SK-N-SH (cell line): Measurements from ENCODE around the gene IRF2. TPM values are rescaled to one million over a fixed set of nuclear protein-coding genes. Genes with fewer than 3 reads are reported as not detected.

ENCODE experiments used
- CTCF ChIA-PET: fragments of 300-600, 350-600 bp; formaldehyde crosslinking; extraction: SDS; loops from one replicate; lab custom pipeline; 2021; lab: Yijun Ruan, JAX
- POLR2A ChIA-PET: fragments of 350-600 bp; sonication (Branson Sonifier 250); formaldehyde crosslinking; extraction: SDS; loops from one replicate; lab custom pipeline; 2020; ENCODE audit warnings: antibody characterized with exemption, inconsistent platforms; lab: Yijun Ruan, JAX
- DNase-seq: peaks from one replicate; pipeline ENCODE4 v3.0.0; 2012
- H2AFZ ChIP-seq: fragments of 200-600 bp; sonication (generic); 2 replicates; pipeline ENCODE4 v1.8.1; 2016; ENCODE audit warnings: antibody characterized with exemption, mild to moderate bottlenecking, low read depth
- H3F3A ChIP-seq: fragments of 200-600 bp; sonication (generic); replicated peaks from 2 replicates; pipeline ENCODE3; 2016; ENCODE audit warnings: antibody characterized with exemption, mild to moderate bottlenecking; ENCODE audit not compliant: insufficient read depth
- H3K27ac ChIP-seq, 2 experiments: fragments of 200-500 bp in 1 of 2; fragments of 200-600 bp in 1 of 2; sonication (Bioruptor generic) in 1 of 2; sonication (generic), shearing (Covaris generic) in 1 of 2; 2 replicates each; pipeline versions ENCODE4 v1.5.1 to v1.6.1; 2014 to 2016; ENCODE audit warnings: low read depth in 2 of 2, inconsistent platforms in 1 of 2, low read length in 1 of 2, mild to moderate bottlenecking in 1 of 2, mixed read lengths in 1 of 2
- H3K27me3 ChIP-seq: fragments of 200-600 bp; sonication (generic), shearing (Covaris generic); 2 replicates; pipeline ENCODE4 v1.6.1; 2016; ENCODE audit warnings: mixed run types; ENCODE audit not compliant: insufficient read depth
- H3K36me3 ChIP-seq, 2 experiments: fragments of 200-500 bp in 1 of 2; fragments of 200-600 bp in 1 of 2; sonication (Bioruptor generic) in 1 of 2; sonication (generic) in 1 of 2; replicated peaks in 1 of 2; 2 replicates each; pipeline versions ENCODE3 to v1.5.1; 2014 to 2016; ENCODE audit warnings: low read length in 1 of 2, mild to moderate bottlenecking in 1 of 2; ENCODE audit not compliant: insufficient read depth in 2 of 2, control insufficient read depth in 1 of 2
- H3K4me1 ChIP-seq, 2 experiments: fragments of 200-500 bp in 1 of 2; fragments of 200-600 bp in 1 of 2; sonication (Bioruptor generic) in 1 of 2; sonication (generic), shearing (Covaris generic) in 1 of 2; 2 replicates each; pipeline versions ENCODE4 v1.5.1 to v1.6.1; 2014 to 2016; ENCODE audit warnings: low read depth in 1 of 2, low read length in 1 of 2, mixed run types in 1 of 2; ENCODE audit not compliant: insufficient read depth in 2 of 2, control insufficient read depth in 1 of 2
- H3K4me2 ChIP-seq: fragments of 200-600 bp; sonication (generic), shearing (Covaris generic); 2 replicates; pipeline ENCODE4 v1.6.1; 2017; ENCODE audit warnings: mixed run types
- H3K4me3 ChIP-seq, 2 experiments: fragments of 200-500 bp in 1 of 2; fragments of 200-600 bp in 1 of 2; sonication (Bioruptor generic) in 1 of 2; sonication (generic), shearing (Covaris generic) in 1 of 2; 2 replicates each; pipeline versions ENCODE4 v1.5.1 to v1.8.1; 2014 to 2016; ENCODE audit warnings: low read depth in 2 of 2, inconsistent platforms in 1 of 2, low read length in 1 of 2, mild to moderate bottlenecking in 1 of 2, mixed read lengths in 1 of 2, moderate library complexity in 1 of 2
- H3K79me2 ChIP-seq: fragments of 200-600 bp; sonication (generic); 2 replicates; pipeline ENCODE4 v1.8.1; 2017; ENCODE audit warnings: mild to moderate bottlenecking; ENCODE audit not compliant: insufficient read depth
- H3K9ac ChIP-seq: fragments of 200-600 bp; sonication (generic); 2 replicates; pipeline ENCODE4 v1.6.1; 2017; ENCODE audit warnings: mixed run types
- H3K9me2 ChIP-seq: fragments of 200-600 bp; sonication (generic); 2 replicates; pipeline ENCODE4 v1.6.1; 2017; ENCODE audit warnings: mixed run types
- H3K9me3 ChIP-seq: fragments of 200-600 bp; sonication (generic); 2 replicates; pipeline ENCODE4 v1.6.1; 2017; ENCODE audit warnings: mixed run types, mild to moderate bottlenecking, moderate library complexity
- H4K20me1 ChIP-seq: fragments of 200-600 bp; sonication (generic); 2 replicates; pipeline ENCODE4 v1.6.1; 2017; ENCODE audit warnings: mild to moderate bottlenecking, mixed run types; ENCODE audit not compliant: insufficient read depth
- ELF1 ChIP-seq: IDR thresholded peaks from 2 replicates; pipeline ENCODE4 v1.4.0; 2012
- EZH2phosphoT487 ChIP-seq: fragments of 200-600 bp; sonication (generic); IDR thresholded peaks from 2 replicates; pipeline ENCODE4 v1.6.1; 2017; ENCODE audit warnings: low read depth, mixed run types, mild to moderate bottlenecking, antibody characterized with exemption, moderate library complexity, borderline replicate concordance
- FOSL2 ChIP-seq: IDR thresholded peaks from 2 replicates; pipeline ENCODE4 v1.4.0; 2012; ENCODE audit warnings: low read depth, mild to moderate bottlenecking, moderate library complexity, borderline replicate concordance
- FOXM1 ChIP-seq: IDR thresholded peaks from 2 replicates; pipeline ENCODE4 v1.4.0; 2012; ENCODE audit warnings: low read depth, mild to moderate bottlenecking
- GABPA ChIP-seq: IDR thresholded peaks from 2 replicates; pipeline ENCODE4 v1.4.0; 2012; ENCODE audit warnings: low read depth, mild to moderate bottlenecking
- GATA2 ChIP-seq: sonication (generic); formaldehyde crosslinking; IDR thresholded peaks from 2 replicates; pipeline ENCODE4 v1.5.0; 2020; ENCODE audit warnings: mild to moderate bottlenecking, missing genetic modification reagents
- MAX ChIP-seq: IDR thresholded peaks from 2 replicates; pipeline ENCODE4 v1.4.0; 2012; ENCODE audit warnings: low read depth
- MEF2A ChIP-seq: IDR thresholded peaks from 2 replicates; pipeline ENCODE4 v1.4.0; 2012; ENCODE audit warnings: low read depth, borderline replicate concordance
- MXI1 ChIP-seq: IDR thresholded peaks from 2 replicates; pipeline ENCODE4 v1.6.1; 2012; ENCODE audit warnings: mild to moderate bottlenecking, low read depth, low read length, improper control_type of control experiment
- POLR2AphosphoS5 ChIP-seq: IDR thresholded peaks from 2 replicates; pipeline ENCODE4 v1.6.1; 2012; ENCODE audit warnings: low read depth, low read length
- RAD21 ChIP-seq: IDR thresholded peaks from 2 replicates; pipeline ENCODE4 v1.6.1; 2012; ENCODE audit warnings: mild to moderate bottlenecking, low read length
- RCOR1 ChIP-seq: fragments of 150-350 bp; IDR thresholded peaks from 2 replicates; pipeline ENCODE4 v1.6.1; 2017; ENCODE audit warnings: antibody characterized with exemption, low read length
- RFX5 ChIP-seq: IDR thresholded peaks from 2 replicates; pipeline ENCODE4 v1.6.1; 2012; ENCODE audit warnings: mild to moderate bottlenecking, improper control_type of control experiment, low read length
- SMC3 ChIP-seq: IDR thresholded peaks from 2 replicates; pipeline ENCODE4 v1.6.1; 2012; ENCODE audit warnings: low read depth, low read length, improper control_type of control experiment
- TAF1 ChIP-seq: IDR thresholded peaks from 2 replicates; pipeline ENCODE4 v1.6.1; 2012; ENCODE audit warnings: low read depth, mild to moderate bottlenecking, low read length, moderate library complexity, borderline replicate concordance
- TCF12 ChIP-seq: IDR thresholded peaks from 2 replicates; pipeline ENCODE4 v1.4.0; 2012
- TEAD4 ChIP-seq: IDR thresholded peaks from 2 replicates; pipeline ENCODE4 v1.4.0; 2012; ENCODE audit warnings: mild to moderate bottlenecking, borderline replicate concordance; ENCODE audit not compliant: insufficient read depth
- YY1 ChIP-seq: IDR thresholded peaks from 2 replicates; pipeline ENCODE4 v1.4.0; 2012; ENCODE audit warnings: low read depth, mild to moderate bottlenecking
- WGBS: methylation state at CpG from one replicate; pipeline ENCODE4 v1.1.6; 2017; ENCODE audit warnings: low lambda C conversion rate; 5-methylcytosine and 5-hydroxymethylcytosine counted together
- polyA plus RNA-seq, 3 experiments: library from polyadenylated mRNA; depleted of rRNA; stranded (reverse); fragments of >200 nt; gene quantifications; 2 replicates each; pipeline ENCODE4 v1.2.3, GENCODE V29; 2012
- TF ChIP-seq, protein P1 (sequence below): fragments of 150-350 bp; IDR thresholded peaks from 2 replicates; pipeline ENCODE4 v1.6.1; 2017; ENCODE audit warnings: antibody characterized with exemption, low read length, low read depth, borderline replicate concordance
- TF ChIP-seq, protein P2 (sequence below): IDR thresholded peaks from 2 replicates; pipeline ENCODE4 v1.4.0; 2012; ENCODE audit warnings: low read depth, borderline replicate concordance

Gene IRF2
- polyA plus RNA-seq, 1 of the 3 experiments (the other 2 are of a cell fraction), result 23.3 TPM

- TF ChIP-seq EZH2phosphoT487, result no peak
These were observed 112.0 kb downstream of the IRF2 start (continued) for GRCh38 chr4:184362396-184362795.

DNA sequence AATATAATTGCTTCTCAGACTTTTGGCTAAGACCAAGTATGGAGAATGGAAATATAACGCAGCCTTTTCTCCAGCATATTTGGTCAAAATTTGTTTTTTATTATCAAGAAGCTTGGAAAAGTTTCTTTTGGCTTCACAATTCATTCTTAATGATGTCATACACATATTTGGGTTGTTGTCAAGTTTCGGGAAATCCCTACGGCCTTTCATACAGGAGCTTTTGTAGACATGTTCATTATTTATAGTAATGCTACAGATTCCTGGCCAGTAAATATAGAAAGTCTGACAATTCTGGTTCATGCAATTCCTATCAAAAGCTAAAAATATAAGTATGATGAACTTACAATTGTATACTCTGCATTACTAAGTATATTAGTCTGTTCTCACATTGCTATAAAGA lies 112.9 kb downstream of the IRF2 start:
- H3K79me2 ChIP-seq, result no peaks in the 10 kb centered on the region
- no peak overlapping the region for H3K4me3 ChIP-seq
- H3K9me3 ChIP-seq, result no peaks in the 10 kb centered on the region
- H3K4me2 ChIP-seq, result no peak overlapping the region
- H3K9me2 ChIP-seq, result no peaks in the 10 kb centered on the region
- 90% methylated on average over 3 of the region's 3 CpGs for WGBS
- peaks cover 0 to 5% of the 10 kb centered on the region in 2 experiments; a peak in 1 of 4 replicates for H3K4me1 ChIP-seq
- POLR2A ChIA-PET, result no interaction called here
- H3K36me3 ChIP-seq, result no peaks in the 10 kb centered on the region
- H3F3A ChIP-seq, result no peaks in the 10 kb centered on the region
- no peak overlapping the region for H3K9ac ChIP-seq
- TF ChIP-seq FOSL2, result no peak
- TF ChIP-seq RAD21, result no peak
- no peak for TF ChIP-seq POLR2AphosphoS5
- no peak for TF ChIP-seq RFX5
- TF ChIP-seq MEF2A, result no peak
- no peak for TF ChIP-seq GABPA
- no peak for TF ChIP-seq EZH2phosphoT487
- TF ChIP-seq GATA2 (CRISPR knock-in tag), result no peak
- no peak for TF ChIP-seq TEAD4
- no peak for TF ChIP-seq FOXM1
- TF ChIP-seq MXI1, result no peak
- TF ChIP-seq, protein P1, sequence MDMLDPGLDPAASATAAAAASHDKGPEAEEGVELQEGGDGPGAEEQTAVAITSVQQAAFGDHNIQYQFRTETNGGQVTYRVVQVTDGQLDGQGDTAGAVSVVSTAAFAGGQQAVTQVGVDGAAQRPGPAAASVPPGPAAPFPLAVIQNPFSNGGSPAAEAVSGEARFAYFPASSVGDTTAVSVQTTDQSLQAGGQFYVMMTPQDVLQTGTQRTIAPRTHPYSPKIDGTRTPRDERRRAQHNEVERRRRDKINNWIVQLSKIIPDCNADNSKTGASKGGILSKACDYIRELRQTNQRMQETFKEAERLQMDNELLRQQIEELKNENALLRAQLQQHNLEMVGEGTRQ, result no peak
- no peak for TF ChIP-seq TAF1
- TF ChIP-seq, protein P2, sequence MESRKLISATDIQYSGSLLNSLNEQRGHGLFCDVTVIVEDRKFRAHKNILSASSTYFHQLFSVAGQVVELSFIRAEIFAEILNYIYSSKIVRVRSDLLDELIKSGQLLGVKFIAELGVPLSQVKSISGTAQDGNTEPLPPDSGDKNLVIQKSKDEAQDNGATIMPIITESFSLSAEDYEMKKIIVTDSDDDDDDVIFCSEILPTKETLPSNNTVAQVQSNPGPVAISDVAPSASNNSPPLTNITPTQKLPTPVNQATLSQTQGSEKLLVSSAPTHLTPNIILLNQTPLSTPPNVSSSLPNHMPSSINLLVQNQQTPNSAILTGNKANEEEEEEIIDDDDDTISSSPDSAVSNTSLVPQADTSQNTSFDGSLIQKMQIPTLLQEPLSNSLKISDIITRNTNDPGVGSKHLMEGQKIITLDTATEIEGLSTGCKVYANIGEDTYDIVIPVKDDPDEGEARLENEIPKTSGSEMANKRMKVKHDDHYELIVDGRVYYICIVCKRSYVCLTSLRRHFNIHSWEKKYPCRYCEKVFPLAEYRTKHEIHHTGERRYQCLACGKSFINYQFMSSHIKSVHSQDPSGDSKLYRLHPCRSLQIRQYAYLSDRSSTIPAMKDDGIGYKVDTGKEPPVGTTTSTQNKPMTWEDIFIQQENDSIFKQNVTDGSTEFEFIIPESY, result no peak
- TF ChIP-seq SMC3, result no peak
- TF ChIP-seq MAX, result no peak
- no peak for TF ChIP-seq ELF1
- TF ChIP-seq YY1, result no peak
- no peak for TF ChIP-seq TCF12
- TF ChIP-seq RCOR1, result no peak
- no peak overlapping the region for H3K27ac ChIP-seq
- no peaks in the 10 kb centered on the region for H3K27me3 ChIP-seq
- no peak for DNase-seq
- H2AFZ ChIP-seq, result no peak overlapping the region
- CTCF ChIA-PET, result interaction anchor here (1.0 kb wide), 1 partner anchor 20 kb away, joined by 3 read pairs; no protein-coding TSS in a partner anchor
- no peaks in the 10 kb centered on the region for H4K20me1 ChIP-seq
